ENCODE measurements around the gene NUP62. TPM values are rescaled to one million over a fixed set of nuclear protein-coding genes. Genes with fewer than 3 reads are reported as not detected.

Gene NUP62
- total RNA-seq, 1 experiment from 2014 or later: 85.2 TPM

DNA sequence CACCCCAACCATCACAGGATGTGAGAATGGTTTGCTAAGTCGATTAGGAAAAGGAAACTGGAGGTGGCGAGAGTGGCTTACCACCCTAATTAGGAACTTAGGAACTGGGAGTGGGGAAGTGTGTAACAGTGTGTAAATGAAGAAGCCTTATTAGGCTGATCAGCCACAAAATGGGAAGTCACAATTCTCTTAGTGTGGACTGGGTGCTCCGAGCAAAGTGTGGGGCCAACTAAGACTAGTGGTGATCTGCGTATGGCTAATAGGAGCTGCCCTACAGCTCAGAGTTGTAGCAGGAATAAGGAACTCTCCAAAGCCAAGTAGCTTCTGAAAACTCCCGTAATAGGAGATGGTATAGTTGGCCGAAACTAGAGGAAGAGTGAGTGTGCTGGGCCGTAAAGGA is 24.1 kb upstream of the NUP62 start:
- no peak overlapping the region for H3K4me3 ChIP-seq (replicated peaks in 1 of 2; ENCODE audit: low read depth in 1 of 2, low read length in 2 of 2)
- no peak overlapping the region for H3K9ac ChIP-seq (ENCODE audit: low read length)

More for the DNA sequence above, 24.1 kb upstream of the NUP62 start:
- intact Hi-C loops (cut with micrococcal nuclease): no loop called here
- no peak overlapping the region for H3K4me2 ChIP-seq (ENCODE audit: low read length)
- H4K20me1 ChIP-seq (ENCODE audit: insufficient read depth): no peaks in the 10 kb centered on the region
- 0 out of 4 replicates have a peak, but pooled peaks cover 0 to 7% of the 10 kb centered on the region in 2 experiments for H3K4me1 ChIP-seq (ENCODE audit: control insufficient read depth in 1 of 2, insufficient read depth in 2 of 2, low read length in 2 of 2)
- TF ChIP-seq YY1 (IDR thresholded peaks at IDR 0.05; ENCODE audit: extremely low read depth, insufficient replicate concordance, low read depth, low read length): no peak
- TF ChIP-seq EZH2 (IDR thresholded peaks at IDR 0.05): no peak
- TF ChIP-seq FOSL1 (IDR thresholded peaks at IDR 0.05; ENCODE audit: low read depth): no peak
- TF ChIP-seq SRF (IDR thresholded peaks at IDR 0.05; ENCODE audit: low read depth): no peak
- no peak for TF ChIP-seq CTCF (IDR thresholded peaks at IDR 0.05 in 2 of 3, conservative IDR thresholded peaks at IDR 0.05 in 1 of 3; ENCODE audit: borderline replicate concordance in 1 of 3, insufficient read depth in 1 of 3, low read depth in 2 of 3, low read length in 2 of 3)
- TF ChIP-seq JUND (IDR thresholded peaks at IDR 0.05): no peak
- TF ChIP-seq SIN3A (IDR thresholded peaks at IDR 0.05; ENCODE audit: low read depth): no peak
- TF ChIP-seq EZH2phosphoT487 (IDR thresholded peaks at IDR 0.05; ENCODE audit: borderline replicate concordance): no peak
- TF ChIP-seq, protein P1, sequence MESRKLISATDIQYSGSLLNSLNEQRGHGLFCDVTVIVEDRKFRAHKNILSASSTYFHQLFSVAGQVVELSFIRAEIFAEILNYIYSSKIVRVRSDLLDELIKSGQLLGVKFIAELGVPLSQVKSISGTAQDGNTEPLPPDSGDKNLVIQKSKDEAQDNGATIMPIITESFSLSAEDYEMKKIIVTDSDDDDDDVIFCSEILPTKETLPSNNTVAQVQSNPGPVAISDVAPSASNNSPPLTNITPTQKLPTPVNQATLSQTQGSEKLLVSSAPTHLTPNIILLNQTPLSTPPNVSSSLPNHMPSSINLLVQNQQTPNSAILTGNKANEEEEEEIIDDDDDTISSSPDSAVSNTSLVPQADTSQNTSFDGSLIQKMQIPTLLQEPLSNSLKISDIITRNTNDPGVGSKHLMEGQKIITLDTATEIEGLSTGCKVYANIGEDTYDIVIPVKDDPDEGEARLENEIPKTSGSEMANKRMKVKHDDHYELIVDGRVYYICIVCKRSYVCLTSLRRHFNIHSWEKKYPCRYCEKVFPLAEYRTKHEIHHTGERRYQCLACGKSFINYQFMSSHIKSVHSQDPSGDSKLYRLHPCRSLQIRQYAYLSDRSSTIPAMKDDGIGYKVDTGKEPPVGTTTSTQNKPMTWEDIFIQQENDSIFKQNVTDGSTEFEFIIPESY (IDR thresholded peaks at IDR 0.05; ENCODE audit: extremely low read depth, insufficient replicate concordance, low read length): no peak
- ATAC-seq (no peak), DNase-seq (ENCODE audit: low read depth, low spot score) (no peak)
- H3K9me3 ChIP-seq (ENCODE audit: control insufficient read depth in 1 of 2, insufficient read depth in 1 of 2, low read depth in 1 of 2, low read length in 2 of 2): no peaks in the 10 kb centered on the region
- no peaks in the 10 kb centered on the region for H3K9me2 ChIP-seq (ENCODE audit: insufficient read depth)
- no TSS peak for BruUV-seq (replicated peaks)
- ChIA-PET CTCF (no interaction called here), POLR2A (interaction anchor here (1.3 kb wide), 1 partner anchor 24 kb away, joined by 4 read pairs; the partner anchor contains the start of genes ATF5 and NUP62), RAD21 (ENCODE audit: low non-redundant PET in 1 of 2, low total read pairs in 2 of 2, uncharacterized antibody in 2 of 2, unreplicated experiment in 2 of 2) (no interaction called here)
- no peak overlapping the region for H3K27ac ChIP-seq (ENCODE audit: low read depth, low read length)
- H3K27me3 ChIP-seq (ENCODE audit: insufficient read depth, low read length): no peaks in the 10 kb centered on the region
- H3K79me2 ChIP-seq (ENCODE audit: insufficient read depth, low read length): no peaks in the 10 kb centered on the region
- no peaks in the 10 kb centered on the region for H3K36me3 ChIP-seq (ENCODE audit: control insufficient read depth in 1 of 2, insufficient read depth in 2 of 2, low read length in 2 of 2)
- no peak overlapping the region for H2AFZ ChIP-seq (ENCODE audit: low read depth, low read length, poor library complexity, severe bottlenecking)
